AG09319 (cell line): ENCODE measurements around the gene PPP1R1A.

Experiments used
- DNase-seq: peaks from one replicate; pipeline ENCODE4 v3.0.0-alpha.2; 2010; ENCODE audit warnings: low read depth; ENCODE audit errors: extremely low read depth
- CTCF ChIP-seq: IDR thresholded peaks from 2 replicates; pipeline ENCODE4 v1.5.1; 2011; ENCODE audit warnings: low read depth, mild to moderate bottlenecking, inconsistent platforms, low read length, moderate library complexity

The PPP1R1A gene

GRCh38 chr12:54611715-54612149 is 23.3 kb upstream of the PPP1R1A start:
- TF ChIP-seq CTCF, result no peak
- DNase-seq, result no peak

- no peak for TF ChIP-seq CTCF
- DNase-seq, result no peak
Observed at GRCh38 chr12:54608769-54609168, 20.3 kb upstream of the PPP1R1A start.

- no peak for TF ChIP-seq CTCF
- no peak for DNase-seq
Observed at GRCh38 chr12:54608156-54608555, 19.7 kb upstream of the PPP1R1A start.

GRCh38 chr12:54606556-54606955 is 18.1 kb upstream of the PPP1R1A start:
- no peak for TF ChIP-seq CTCF
- DNase-seq, result no peak

GRCh38 chr12:54605138-54605970 is 16.9 kb upstream of the PPP1R1A start:
- DNase-seq, result no peak
- TF ChIP-seq CTCF, result no peak

GRCh38 chr12:54604436-54604835 is 16.0 kb upstream of the PPP1R1A start:
- no peak for TF ChIP-seq CTCF
- no peak for DNase-seq

- no peak for DNase-seq
- TF ChIP-seq CTCF, result no peak
Observed at GRCh38 chr12:54603872-54604271, 15.4 kb upstream of the PPP1R1A start.
